ENCODE data around the gene MPP1.
A peak's percentile ranks its signal among the peaks of the same experiment; 100 is the strongest.

The MPP1 gene

GRCh38 chrX:154799556-154800348, 5.5 kb downstream of the MPP1 start (continued):
- TF ChIP-seq MEIS1 (CRISPR knock-in tag; IDR thresholded peaks at IDR 0.05; ENCODE audit: borderline replicate concordance) (no peak), BCL6B (tag by site-specific recombination; IDR thresholded peaks at IDR 0.05) (peak; percentile 69; the same call in 1 of the 2 replicates), ZNF747 (tag by site-specific recombination; IDR thresholded peaks at IDR 0.05) (no peak), INSM2 (tag by site-specific recombination; IDR thresholded peaks at IDR 0.05) (no peak), ZNF510 (tag by site-specific recombination; IDR thresholded peaks at IDR 0.05; ENCODE audit: insufficient replicate concordance) (no peak), ZNF777 (tag by site-specific recombination; IDR thresholded peaks at IDR 0.05; ENCODE audit: borderline replicate concordance) (no peak), ZNF324 (tag by site-specific recombination; IDR thresholded peaks at IDR 0.05) (no peak), MZF1 (tag by site-specific recombination; IDR thresholded peaks at IDR 0.05; ENCODE audit: borderline replicate concordance) (no peak), ZNF544 (tag by site-specific recombination; IDR thresholded peaks at IDR 0.05) (no peak), GLIS2 (tag by site-specific recombination; IDR thresholded peaks at IDR 0.05) (peak; percentile 40; the same call in 1 of the 2 replicates), ZNF449 (tag by site-specific recombination; IDR thresholded peaks at IDR 0.05) (no peak), ZSCAN23 (tag by site-specific recombination; IDR thresholded peaks at IDR 0.05) (no peak), GLI2 (tag by site-specific recombination; IDR thresholded peaks at IDR 0.05; ENCODE audit: borderline replicate concordance, low read depth) (no peak; the same call in 1 of the 2 replicates), ZBTB11 (tag by site-specific recombination; conservative IDR thresholded peaks at IDR 0.05; ENCODE audit: low read depth) (no peak), ZBTB44 (tag by site-specific recombination; IDR thresholded peaks at IDR 0.05) (0 out of 2 replicates have a peak, but pooled peaks have one; percentile 34), ZNF23 (tag by site-specific recombination; IDR thresholded peaks at IDR 0.05; ENCODE audit: borderline replicate concordance) (no peak), KLF8 (tag by site-specific recombination; IDR thresholded peaks at IDR 0.05) (no peak), ZNF585B (tag by site-specific recombination; IDR thresholded peaks at IDR 0.05) (no peak), ZNF280C (tag by site-specific recombination; IDR thresholded peaks at IDR 0.05) (no peak), ZBTB26 (tag by site-specific recombination; optimal IDR thresholded peaks at IDR 0.05) (no peak), ZNF280D (tag by site-specific recombination; IDR thresholded peaks at IDR 0.05) (no peak)
